K562 (cell line): Measurements from ENCODE around the gene SIX1. TPM values are rescaled to one million over a fixed set of nuclear protein-coding genes. Genes with fewer than 3 reads are reported as not detected.

ENCODE experiments used
- ATAC-seq: fragments of 200-7000 bp; cut with Tn5 transposase; 3 replicates; pipeline ENCODE4 v1.9.1; 2020; ENCODE audit warnings: moderate library complexity
- BruUV-seq: library from RNA; stranded (reverse); fragments of 400-500 nt; replicated peaks from 2 replicates; lab custom pipeline; 2021; lab: Mats Ljungman, UMichigan
- CTCF ChIA-PET: fragments of 300-600 bp; formaldehyde crosslinking; extraction: SDS; loops from one replicate; lab custom pipeline; 2021; ENCODE audit warnings: low intra/inter-chr PET ratio; lab: Yijun Ruan, JAX
- POLR2A ChIA-PET: fragments of 300-600, 350-650 bp; sonication (Branson Sonifier 250); formaldehyde crosslinking; extraction: SDS; loops from one replicate; lab custom pipeline; 2021; ENCODE audit warnings: antibody characterized with exemption, inconsistent platforms; lab: Yijun Ruan, JAX
- DNase-seq, 4 experiments: peaks; one replicate each; pipeline versions ENCODE4 v3.0.0 to v3.0.0-alpha.2; 2011 to 2018; ENCODE audit warnings: low spot score in 3 of 4, mixed read lengths in 3 of 4; ENCODE audit errors: extremely low read depth in 1 of 4
- FAIRE-seq: peaks from 2 replicates; lab custom pipeline; 2011; peaks lifted over from hg19 to GRCh38; lab: Jason Lieb, UNC
- H2AFZ ChIP-seq: 2 replicates; pipeline ENCODE4 v1.6.0; 2011; ENCODE audit warnings: low read depth, low read length, control low read depth, inconsistent platforms
- H3K27ac ChIP-seq: fragments of 200-600 bp; 3 replicates; pipeline ENCODE4 v1.8.0; 2011; ENCODE audit warnings: low read depth, mild to moderate bottlenecking, control low read depth, inconsistent platforms, low read length, moderate library complexity, mixed read lengths; ENCODE audit errors: extremely low read depth
- H3K27me3 ChIP-seq, 2 experiments: fragments of 300-600 bp in 1 of 2; 2 replicates in 1 of 2; 3 replicates in 1 of 2; pipeline versions ENCODE4 v1.6.0 to v1.8.0; 2011; ENCODE audit warnings: inconsistent platforms in 2 of 2, low read length in 2 of 2, mild to moderate bottlenecking in 1 of 2, mixed read lengths in 1 of 2, moderate library complexity in 1 of 2; ENCODE audit not compliant: control insufficient read depth in 2 of 2, insufficient read depth in 2 of 2
- H3K36me3 ChIP-seq: fragments of 300-600 bp; 3 replicates; pipeline ENCODE4 v1.8.0; 2011; ENCODE audit warnings: mild to moderate bottlenecking, low read length, inconsistent platforms; ENCODE audit not compliant: control insufficient read depth, insufficient read depth
- H3K4me1 ChIP-seq, 2 experiments: fragments of 200-600 bp in 1 of 2; replicated peaks in 1 of 2; 2 replicates in 1 of 2; 3 replicates in 1 of 2; pipeline versions ENCODE4 v1.5.1 to v1.8.0; 2011; ENCODE audit warnings: inconsistent platforms in 2 of 2, low read length in 2 of 2, mild to moderate bottlenecking in 1 of 2, mixed read lengths in 1 of 2, moderate library complexity in 1 of 2; ENCODE audit not compliant: control insufficient read depth in 2 of 2, insufficient read depth in 2 of 2
- H3K4me2 ChIP-seq: 2 replicates; pipeline ENCODE4 v1.6.1; 2011; ENCODE audit warnings: low read length, control low read depth, inconsistent platforms, mixed read lengths; ENCODE audit not compliant: insufficient read depth
- H3K4me3 ChIP-seq: fragments of 200-600 bp; sonication (generic), shearing (Covaris generic); 2 replicates; pipeline ENCODE4 v1.5.1; 2016; ENCODE audit warnings: control low read depth, inconsistent platforms
- H3K79me2 ChIP-seq: fragments of 200-600 bp; 3 replicates; pipeline ENCODE4 v1.8.0; 2011; ENCODE audit warnings: low read length, inconsistent platforms; ENCODE audit not compliant: control insufficient read depth, insufficient read depth
- H3K9ac ChIP-seq, 2 experiments: 2 replicates each; pipeline versions ENCODE4 v1.6.0 to v1.6.1; 2011; ENCODE audit warnings: low read depth in 2 of 2, low read length in 2 of 2, control low read depth in 1 of 2, inconsistent platforms in 1 of 2, mild to moderate bottlenecking in 1 of 2, mixed read lengths in 1 of 2; ENCODE audit not compliant: insufficient read depth in 1 of 2
- H3K9me1 ChIP-seq: one replicate; pipeline ENCODE4 v1.6.0; 2011; ENCODE audit warnings: inconsistent platforms, mild to moderate bottlenecking, low read length, moderate library complexity; ENCODE audit not compliant: control insufficient read depth, insufficient read depth
- H3K9me3 ChIP-seq: replicated peaks from 2 replicates; pipeline ENCODE4 v1.5.1; 2011; ENCODE audit warnings: low read depth, low read length, inconsistent platforms; ENCODE audit not compliant: control insufficient read depth, insufficient read depth
- H4K20me1 ChIP-seq: replicated peaks from 2 replicates; pipeline ENCODE4 v1.6.1; 2011; ENCODE audit warnings: low read length, inconsistent platforms, mixed read lengths; ENCODE audit not compliant: control insufficient read depth, insufficient read depth
- SP2 ChIP-seq: IDR thresholded peaks from 2 replicates; pipeline ENCODE4 v1.6.1; 2011; ENCODE audit warnings: mild to moderate bottlenecking, low read depth, low read length, moderate library complexity; ENCODE audit not compliant: poor library complexity, severe bottlenecking; ENCODE audit errors: extremely low read depth
- ZBTB17 ChIP-seq: fragments of 450-650 bp; formaldehyde crosslinking; IDR thresholded peaks from 2 replicates; pipeline ENCODE4 v1.4.0; 2020; ENCODE audit warnings: mild to moderate bottlenecking
- ZNF146 ChIP-seq: IDR thresholded peaks from one replicate; pipeline ENCODE4 v1.6.1; 2018; ENCODE audit warnings: missing compliant biosample characterization; ENCODE audit not compliant: unreplicated experiment
- WGBS: fragments of 100-300 bp; shearing (Covaris generic); methylation state at CpG from one replicate; pipeline ENCODE4 v1.1.6; 2016; ENCODE audit warnings: low coverage, mixed read lengths; ENCODE audit not compliant: insufficient coverage; ENCODE audit errors: missing lambda C conversion rate; 5-methylcytosine and 5-hydroxymethylcytosine counted together
- in situ Hi-C: fragments of 300-500 bp; cut with MboI; formaldehyde crosslinking; loops from 4 replicates; pipeline ENCODE4 v1.15.0; 2018; ENCODE audit warnings: inconsistent platforms, mixed read lengths
- intact Hi-C: fragments of 100-400 bp; cut with micrococcal nuclease; formaldehyde crosslinking; loops from 2 replicates; pipeline ENCODE4 v1.14.2; 2022
- polyA plus RNA-seq, 8 experiments: library from polyadenylated mRNA; depleted of rRNA in 4 of 8; stranded (reverse) in 5 of 8; unstranded in 3 of 8; fragments of >200 nt; fragmentation: Nextera tagmentation in 2 of 8; fragmentation: Illumina TruSeq in 1 of 8; extraction: Ambion mirVana in 2 of 8; extraction: Trizol in 1 of 8; gene quantifications; 2 replicates each; pipeline versions ENCODE4 v1.2.1 to v1.2.3, GENCODE V29; 2011 to 2014; ENCODE audit warnings: inconsistent platforms in 1 of 8, missing spikeins in 1 of 8
- total RNA-seq, 7 experiments: library from RNA; depleted of rRNA in 6 of 7; stranded (reverse); fragments of >200 nt in 6 of 7; fragmentation: Illumina TruSeq in 2 of 7; extraction: Trizol in 2 of 7; gene quantifications; 2 replicates each; pipeline versions ENCODE4 v1.2.1 to v1.2.3, GENCODE V29; 2011 to 2021; ENCODE audit warnings: low replicate concordance in 1 of 7
- TF ChIP-seq, protein P1 (sequence below), 2 experiments: fragments of 450-650 bp in 1 of 2; sonication (generic) in 1 of 2; formaldehyde crosslinking in 1 of 2; IDR thresholded peaks; 2 replicates each; pipeline versions ENCODE4 v1.7.1 to v1.9.0; 2016 to 2022; ENCODE audit warnings: inconsistent platforms in 1 of 2, mild to moderate bottlenecking in 1 of 2, missing genetic modification reagents in 1 of 2
- TF ChIP-seq, protein P2 (sequence below): sonication (generic); formaldehyde crosslinking; IDR thresholded peaks from 2 replicates; pipeline ENCODE4 v1.8.0; 2023; ENCODE audit warnings: mild to moderate bottlenecking, missing genetic modification reagents
- TF ChIP-seq, protein P3 (sequence below): IDR thresholded peaks from 2 replicates; pipeline ENCODE4 v1.6.1; 2012; ENCODE audit warnings: low read depth, low read length, improper control_type of control experiment, borderline replicate concordance

The SIX1 gene
- total and polyA plus RNA-seq, 9 of the 15 experiments (the other 6 are each of a cell fraction or from before 2014, with no cell fraction given), result 0.27 to 0.80 (median 0.45) TPM

DNA sequence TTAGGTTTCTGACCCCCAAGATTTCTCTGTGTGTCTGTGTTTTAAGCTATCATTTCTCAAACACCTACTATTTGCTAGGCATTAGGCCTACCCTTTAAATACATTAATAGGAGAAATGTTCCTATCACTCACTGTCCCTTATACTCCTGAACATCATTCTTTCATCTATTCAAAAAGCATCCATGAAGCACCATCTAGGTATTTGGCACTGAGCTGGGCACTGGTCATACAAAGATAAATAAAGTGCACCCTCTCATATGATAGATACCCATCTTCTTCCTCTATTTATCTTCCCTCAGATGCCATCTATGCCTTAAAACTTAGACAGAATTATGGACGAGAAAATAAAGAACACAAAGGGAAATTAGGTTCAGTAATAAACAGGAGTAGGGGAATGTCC lies 20.4 kb downstream of the SIX1 start:
- no TSS peak for BruUV-seq
- H3K9ac ChIP-seq, result no peak overlapping the region
- TF ChIP-seq ZNF146 (CRISPR knock-in tag), result no peak
- TF ChIP-seq SP2, result no peak
- TF ChIP-seq, protein P1, sequence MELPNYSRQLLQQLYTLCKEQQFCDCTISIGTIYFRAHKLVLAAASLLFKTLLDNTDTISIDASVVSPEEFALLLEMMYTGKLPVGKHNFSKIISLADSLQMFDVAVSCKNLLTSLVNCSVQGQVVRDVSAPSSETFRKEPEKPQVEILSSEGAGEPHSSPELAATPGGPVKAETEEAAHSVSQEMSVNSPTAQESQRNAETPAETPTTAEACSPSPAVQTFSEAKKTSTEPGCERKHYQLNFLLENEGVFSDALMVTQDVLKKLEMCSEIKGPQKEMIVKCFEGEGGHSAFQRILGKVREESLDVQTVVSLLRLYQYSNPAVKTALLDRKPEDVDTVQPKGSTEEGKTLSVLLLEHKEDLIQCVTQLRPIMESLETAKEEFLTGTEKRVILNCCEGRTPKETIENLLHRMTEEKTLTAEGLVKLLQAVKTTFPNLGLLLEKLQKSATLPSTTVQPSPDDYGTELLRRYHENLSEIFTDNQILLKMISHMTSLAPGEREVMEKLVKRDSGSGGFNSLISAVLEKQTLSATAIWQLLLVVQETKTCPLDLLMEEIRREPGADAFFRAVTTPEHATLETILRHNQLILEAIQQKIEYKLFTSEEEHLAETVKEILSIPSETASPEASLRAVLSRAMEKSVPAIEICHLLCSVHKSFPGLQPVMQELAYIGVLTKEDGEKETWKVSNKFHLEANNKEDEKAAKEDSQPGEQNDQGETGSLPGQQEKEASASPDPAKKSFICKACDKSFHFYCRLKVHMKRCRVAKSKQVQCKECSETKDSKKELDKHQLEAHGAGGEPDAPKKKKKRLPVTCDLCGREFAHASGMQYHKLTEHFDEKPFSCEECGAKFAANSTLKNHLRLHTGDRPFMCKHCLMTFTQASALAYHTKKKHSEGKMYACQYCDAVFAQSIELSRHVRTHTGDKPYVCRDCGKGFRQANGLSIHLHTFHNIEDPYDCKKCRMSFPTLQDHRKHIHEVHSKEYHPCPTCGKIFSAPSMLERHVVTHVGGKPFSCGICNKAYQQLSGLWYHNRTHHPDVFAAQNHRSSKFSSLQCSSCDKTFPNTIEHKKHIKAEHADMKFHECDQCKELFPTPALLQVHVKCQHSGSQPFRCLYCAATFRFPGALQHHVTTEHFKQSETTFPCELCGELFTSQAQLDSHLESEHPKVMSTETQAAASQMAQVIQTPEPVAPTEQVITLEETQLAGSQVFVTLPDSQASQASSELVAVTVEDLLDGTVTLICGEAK (IDR thresholded peaks at IDR 0.05), result no peak
- TF ChIP-seq, protein P1 (CRISPR knock-in tag; IDR thresholded peaks at IDR 0.05), result no peak
- TF ChIP-seq ZBTB17, result no peak
- TF ChIP-seq, protein P2, sequence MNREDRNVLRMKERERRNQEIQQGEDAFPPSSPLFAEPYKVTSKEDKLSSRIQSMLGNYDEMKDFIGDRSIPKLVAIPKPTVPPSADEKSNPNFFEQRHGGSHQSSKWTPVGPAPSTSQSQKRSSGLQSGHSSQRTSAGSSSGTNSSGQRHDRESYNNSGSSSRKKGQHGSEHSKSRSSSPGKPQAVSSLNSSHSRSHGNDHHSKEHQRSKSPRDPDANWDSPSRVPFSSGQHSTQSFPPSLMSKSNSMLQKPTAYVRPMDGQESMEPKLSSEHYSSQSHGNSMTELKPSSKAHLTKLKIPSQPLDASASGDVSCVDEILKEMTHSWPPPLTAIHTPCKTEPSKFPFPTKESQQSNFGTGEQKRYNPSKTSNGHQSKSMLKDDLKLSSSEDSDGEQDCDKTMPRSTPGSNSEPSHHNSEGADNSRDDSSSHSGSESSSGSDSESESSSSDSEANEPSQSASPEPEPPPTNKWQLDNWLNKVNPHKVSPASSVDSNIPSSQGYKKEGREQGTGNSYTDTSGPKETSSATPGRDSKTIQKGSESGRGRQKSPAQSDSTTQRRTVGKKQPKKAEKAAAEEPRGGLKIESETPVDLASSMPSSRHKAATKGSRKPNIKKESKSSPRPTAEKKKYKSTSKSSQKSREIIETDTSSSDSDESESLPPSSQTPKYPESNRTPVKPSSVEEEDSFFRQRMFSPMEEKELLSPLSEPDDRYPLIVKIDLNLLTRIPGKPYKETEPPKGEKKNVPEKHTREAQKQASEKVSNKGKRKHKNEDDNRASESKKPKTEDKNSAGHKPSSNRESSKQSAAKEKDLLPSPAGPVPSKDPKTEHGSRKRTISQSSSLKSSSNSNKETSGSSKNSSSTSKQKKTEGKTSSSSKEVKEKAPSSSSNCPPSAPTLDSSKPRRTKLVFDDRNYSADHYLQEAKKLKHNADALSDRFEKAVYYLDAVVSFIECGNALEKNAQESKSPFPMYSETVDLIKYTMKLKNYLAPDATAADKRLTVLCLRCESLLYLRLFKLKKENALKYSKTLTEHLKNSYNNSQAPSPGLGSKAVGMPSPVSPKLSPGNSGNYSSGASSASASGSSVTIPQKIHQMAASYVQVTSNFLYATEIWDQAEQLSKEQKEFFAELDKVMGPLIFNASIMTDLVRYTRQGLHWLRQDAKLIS (CRISPR knock-in tag), result no peak
- TF ChIP-seq, protein P3, sequence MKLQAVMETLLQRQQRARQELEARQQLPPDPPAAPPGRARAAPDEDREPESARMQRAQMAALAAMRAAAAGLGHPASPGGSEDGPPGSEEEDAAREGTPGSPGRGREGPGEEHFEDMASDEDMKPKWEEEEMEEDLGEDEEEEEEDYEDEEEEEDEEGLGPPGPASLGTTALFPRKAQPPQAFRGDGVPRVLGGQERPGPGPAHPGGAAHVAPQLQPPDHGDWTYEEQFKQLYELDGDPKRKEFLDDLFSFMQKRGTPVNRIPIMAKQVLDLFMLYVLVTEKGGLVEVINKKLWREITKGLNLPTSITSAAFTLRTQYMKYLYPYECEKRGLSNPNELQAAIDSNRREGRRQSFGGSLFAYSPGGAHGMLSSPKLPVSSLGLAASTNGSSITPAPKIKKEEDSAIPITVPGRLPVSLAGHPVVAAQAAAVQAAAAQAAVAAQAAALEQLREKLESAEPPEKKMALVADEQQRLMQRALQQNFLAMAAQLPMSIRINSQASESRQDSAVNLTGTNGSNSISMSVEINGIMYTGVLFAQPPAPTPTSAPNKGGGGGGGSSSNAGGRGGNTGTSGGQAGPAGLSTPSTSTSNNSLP, result no peak

More for the DNA sequence above, 20.4 kb downstream of the SIX1 start:
- POLR2A ChIA-PET, result no interaction called here
- no peaks in the 10 kb centered on the region for H3K79me2 ChIP-seq
- no peaks in the 10 kb centered on the region for H3K9me3 ChIP-seq
- H3K9me1 ChIP-seq, result no peaks in the 10 kb centered on the region
- H3K4me1 ChIP-seq, result no peaks in the 10 kb centered on the region
- no CpG with 5 or more reads among the region's 1 CpG for WGBS
- no peak overlapping the region for H3K4me2 ChIP-seq
- no peak overlapping the region for H3K4me3 ChIP-seq
- CTCF ChIA-PET, result no interaction called here
- FAIRE-seq (no peak), DNase-seq (no peak), ATAC-seq (no peak)
- H2AFZ ChIP-seq, result no peak overlapping the region
- H4K20me1 ChIP-seq, result no peaks in the 10 kb centered on the region
- no peak overlapping the region for H3K27ac ChIP-seq
- intact Hi-C loops, result loop anchor here (5.0 kb wide), 1 partner anchor 568 kb away; no protein-coding TSS in a partner anchor
- in situ Hi-C loops, result loop anchor here (5.0 kb wide), 1 partner anchor 398 kb away; no protein-coding TSS in a partner anchor
- H3K27me3 ChIP-seq, result no peaks in the 10 kb centered on the region
- no peaks in the 10 kb centered on the region for H3K36me3 ChIP-seq
